HL-60 (cell line): ENCODE data around the gene SOX21.

Experiments used
- DNase-seq, 2 experiments: peaks; one replicate each; pipeline ENCODE4 v3.0.0-alpha.2; 2010 to 2020; ENCODE audit warnings: low read depth in 1 of 2, low spot score in 1 of 2
- H3K27ac ChIP-seq: fragments of 250-450 bp; sonication (Bioruptor Pico); replicated peaks from 2 replicates; pipeline ENCODE4 v1.5.1; 2020; ENCODE audit warnings: mild to moderate bottlenecking, moderate library complexity
- H3K27me3 ChIP-seq: fragments of 250-450 bp; sonication (Bioruptor Pico); 2 replicates; pipeline ENCODE4 v1.5.1; 2021; ENCODE audit warnings: mild to moderate bottlenecking, moderate library complexity; ENCODE audit not compliant: insufficient read depth, poor library complexity, severe bottlenecking
- H3K4me3 ChIP-seq: replicated peaks from 2 replicates; pipeline ENCODE4 v1.5.1; 2011; ENCODE audit warnings: mild to moderate bottlenecking, control low read depth, low read length; ENCODE audit not compliant: insufficient read depth
- CTCF ChIP-seq: IDR thresholded peaks from one replicate; pipeline ENCODE4 v1.5.1; 2011; ENCODE audit warnings: low read length, control low read depth, inconsistent platforms; ENCODE audit not compliant: insufficient read depth
- GABPA ChIP-seq: IDR thresholded peaks from 2 replicates; pipeline ENCODE4 v1.6.1; 2012; ENCODE audit warnings: low read depth
- POLR2AphosphoS5 ChIP-seq: IDR thresholded peaks from 2 replicates; pipeline ENCODE4 v1.6.1; 2012; ENCODE audit warnings: low read depth
- REST ChIP-seq: IDR thresholded peaks from 2 replicates; pipeline ENCODE4 v1.6.1; 2012; ENCODE audit warnings: low read depth; ENCODE audit not compliant: insufficient replicate concordance
- SPI1 ChIP-seq: IDR thresholded peaks from 2 replicates; pipeline ENCODE4 v1.6.1; 2012; ENCODE audit warnings: low read depth, mild to moderate bottlenecking, borderline replicate concordance

SOX21 gene

GRCh38 chr13:94706843-94707399 is 5.4 kb downstream of the SOX21 start:
- H3K4me3 ChIP-seq, result no peak overlapping the region
- peaks cover 92% of the 10 kb centered on the region for H3K27me3 ChIP-seq
- no peak for TF ChIP-seq REST
- no peak for TF ChIP-seq POLR2AphosphoS5
- TF ChIP-seq CTCF, result no peak
- no peak for TF ChIP-seq SPI1
- TF ChIP-seq GABPA, result no peak
- DNase-seq, result no peak
- no peak overlapping the region for H3K27ac ChIP-seq

- no peak overlapping the region for H3K27ac ChIP-seq
- peaks cover 95% of the 10 kb centered on the region for H3K27me3 ChIP-seq
- no peak overlapping the region for H3K4me3 ChIP-seq
- TF ChIP-seq REST (no peak), GABPA (no peak), SPI1 (no peak), CTCF (no peak), POLR2AphosphoS5 (no peak)
- DNase-seq, result no peak
Observed at GRCh38 chr13:94706101-94706842, 6.1 kb downstream of the SOX21 start.

- no peak for DNase-seq
- TF ChIP-seq GABPA, result no peak
- TF ChIP-seq CTCF, result no peak
- TF ChIP-seq POLR2AphosphoS5, result no peak
- no peak for TF ChIP-seq SPI1
- no peak for TF ChIP-seq REST
- H3K27ac ChIP-seq, result no peak overlapping the region
- H3K27me3 ChIP-seq, result peaks cover 94% of the 10 kb centered on the region
- H3K4me3 ChIP-seq, result no peak overlapping the region
Observed at GRCh38 chr13:94705081-94706030, 7.0 kb downstream of the SOX21 start.
